Hepatocyte (in vitro differentiated cells): ENCODE data around the gene DDX5.

Experiments used
- EZH2phosphoT487 ChIP-seq: fragments of 200-600 bp; sonication (generic); IDR thresholded peaks from one replicate; pipeline ENCODE4 v1.6.1; 2018; ENCODE audit warnings: antibody characterized with exemption, mild to moderate bottlenecking, low read depth, moderate library complexity; ENCODE audit not compliant: unreplicated experiment, severe bottlenecking
- TF ChIP-seq, protein P1 (sequence below): fragments of 200-600 bp; sonication (generic); IDR thresholded peaks from 2 replicates; pipeline ENCODE4 v1.5.1; 2016; ENCODE audit warnings: antibody characterized with exemption, mild to moderate bottlenecking; ENCODE audit not compliant: poor library complexity

DNA sequence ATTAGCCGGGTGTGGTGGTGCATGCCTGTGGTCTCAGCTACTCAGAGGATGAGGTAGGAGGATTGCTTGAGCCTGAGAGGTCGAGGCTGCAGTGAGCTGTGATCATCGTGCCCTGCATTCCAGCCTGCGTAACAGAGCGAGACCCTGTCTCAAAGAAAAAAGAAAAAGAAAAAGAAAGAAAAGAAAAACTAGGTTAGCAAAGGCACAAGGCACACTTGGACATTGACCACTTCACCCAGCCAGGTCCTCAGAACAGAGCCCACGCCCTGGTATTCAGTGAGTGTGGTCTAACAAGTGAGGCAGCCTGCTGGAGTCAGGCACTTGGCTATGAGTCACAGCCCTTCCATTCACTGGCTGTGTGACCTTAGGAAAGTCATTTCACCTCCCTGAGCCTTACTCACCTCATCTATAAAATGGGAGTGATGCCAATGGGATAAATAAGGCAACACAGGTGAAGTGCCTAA is 46.8 kb downstream of the DDX5 start:
- TF ChIP-seq, protein P1, sequence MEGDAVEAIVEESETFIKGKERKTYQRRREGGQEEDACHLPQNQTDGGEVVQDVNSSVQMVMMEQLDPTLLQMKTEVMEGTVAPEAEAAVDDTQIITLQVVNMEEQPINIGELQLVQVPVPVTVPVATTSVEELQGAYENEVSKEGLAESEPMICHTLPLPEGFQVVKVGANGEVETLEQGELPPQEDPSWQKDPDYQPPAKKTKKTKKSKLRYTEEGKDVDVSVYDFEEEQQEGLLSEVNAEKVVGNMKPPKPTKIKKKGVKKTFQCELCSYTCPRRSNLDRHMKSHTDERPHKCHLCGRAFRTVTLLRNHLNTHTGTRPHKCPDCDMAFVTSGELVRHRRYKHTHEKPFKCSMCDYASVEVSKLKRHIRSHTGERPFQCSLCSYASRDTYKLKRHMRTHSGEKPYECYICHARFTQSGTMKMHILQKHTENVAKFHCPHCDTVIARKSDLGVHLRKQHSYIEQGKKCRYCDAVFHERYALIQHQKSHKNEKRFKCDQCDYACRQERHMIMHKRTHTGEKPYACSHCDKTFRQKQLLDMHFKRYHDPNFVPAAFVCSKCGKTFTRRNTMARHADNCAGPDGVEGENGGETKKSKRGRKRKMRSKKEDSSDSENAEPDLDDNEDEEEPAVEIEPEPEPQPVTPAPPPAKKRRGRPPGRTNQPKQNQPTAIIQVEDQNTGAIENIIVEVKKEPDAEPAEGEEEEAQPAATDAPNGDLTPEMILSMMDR = no peak
- no peak for TF ChIP-seq EZH2phosphoT487
